Glutamatergic neuron (in vitro differentiated cells): Measurements from ENCODE around the gene ARFGEF3. TPM values are rescaled to one million over a fixed set of nuclear protein-coding genes. Genes with fewer than 3 reads are reported as not detected.

Experiments
- DNase-seq: peaks from one replicate; pipeline ENCODE4 v3.0.0; 2022
- H3K27ac Mint-ChIP-seq: one replicate; pipeline ENCODE4 v1.8.0; 2020; ENCODE audit warnings: mild to moderate bottlenecking, mixed read lengths, inconsistent platforms; ENCODE audit not compliant: unreplicated experiment
- H3K27me3 Mint-ChIP-seq: one replicate; pipeline ENCODE4 v1.8.0; 2020; ENCODE audit warnings: mild to moderate bottlenecking, moderate library complexity, mixed read lengths, inconsistent platforms; ENCODE audit not compliant: unreplicated experiment
- H3K36me3 Mint-ChIP-seq: one replicate; pipeline ENCODE4 v1.8.0; 2020; ENCODE audit warnings: mild to moderate bottlenecking, mixed read lengths, inconsistent platforms; ENCODE audit not compliant: unreplicated experiment
- H3K4me1 Mint-ChIP-seq: one replicate; pipeline ENCODE4 v1.8.0; 2020; ENCODE audit warnings: mild to moderate bottlenecking, low read depth, mixed read lengths, inconsistent platforms; ENCODE audit not compliant: unreplicated experiment
- H3K4me3 Mint-ChIP-seq: one replicate; pipeline ENCODE4 v1.8.0; 2020; ENCODE audit warnings: mild to moderate bottlenecking, mixed read lengths, inconsistent platforms; ENCODE audit not compliant: unreplicated experiment
- H3K9me3 Mint-ChIP-seq: one replicate; pipeline ENCODE4 v1.8.0; 2020; ENCODE audit warnings: mild to moderate bottlenecking, moderate library complexity, mixed read lengths, inconsistent platforms; ENCODE audit not compliant: unreplicated experiment
- total RNA-seq: library from RNA; stranded (reverse); fragmentation: NEBNext Ultra II Directional; extraction: Animal tissue kit (Norgen Biotek cat#: 25700); gene quantifications from one replicate; pipeline ENCODE4 v1.2.1, GENCODE V29; 2021; ENCODE audit not compliant: unreplicated experiment
- TF ChIP-seq, protein P1 (sequence below): fragments of 200-600 bp; sonication (generic); IDR thresholded peaks from one replicate; pipeline ENCODE4 v1.5.0; 2021; ENCODE audit not compliant: partially characterized antibody, unreplicated experiment

ARFGEF3 gene
- total RNA-seq, 1 donor from 2014 or later, result 15.3 TPM

DNA sequence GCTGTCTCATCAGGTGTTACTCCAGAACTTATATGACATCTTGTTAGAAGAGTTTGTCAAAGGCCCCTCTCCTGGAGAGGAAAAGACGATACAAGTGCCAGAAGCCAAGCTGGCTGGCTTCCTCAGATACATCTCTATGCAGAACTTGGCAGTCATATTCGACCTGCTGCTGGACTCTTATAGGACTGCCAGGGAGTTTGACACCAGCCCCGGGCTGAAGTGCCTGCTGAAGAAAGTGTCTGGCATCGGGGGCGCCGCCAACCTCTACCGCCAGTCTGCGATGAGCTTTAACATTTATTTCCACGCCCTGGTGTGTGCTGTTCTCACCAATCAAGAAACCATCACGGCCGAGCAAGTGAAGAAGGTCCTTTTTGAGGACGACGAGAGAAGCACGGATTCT is 172.3 kb downstream of the ARFGEF3 start:
- DNase-seq, result no peak
- H3K27me3 Mint-ChIP-seq, result no peaks in the 10 kb centered on the region
- no peaks in the 10 kb centered on the region for H3K4me1 Mint-ChIP-seq
- H3K27ac Mint-ChIP-seq, result no peak overlapping the region
- H3K4me3 Mint-ChIP-seq, result no peak overlapping the region
- H3K36me3 Mint-ChIP-seq, result peaks cover 4% of the 10 kb centered on the region
- TF ChIP-seq, protein P1, sequence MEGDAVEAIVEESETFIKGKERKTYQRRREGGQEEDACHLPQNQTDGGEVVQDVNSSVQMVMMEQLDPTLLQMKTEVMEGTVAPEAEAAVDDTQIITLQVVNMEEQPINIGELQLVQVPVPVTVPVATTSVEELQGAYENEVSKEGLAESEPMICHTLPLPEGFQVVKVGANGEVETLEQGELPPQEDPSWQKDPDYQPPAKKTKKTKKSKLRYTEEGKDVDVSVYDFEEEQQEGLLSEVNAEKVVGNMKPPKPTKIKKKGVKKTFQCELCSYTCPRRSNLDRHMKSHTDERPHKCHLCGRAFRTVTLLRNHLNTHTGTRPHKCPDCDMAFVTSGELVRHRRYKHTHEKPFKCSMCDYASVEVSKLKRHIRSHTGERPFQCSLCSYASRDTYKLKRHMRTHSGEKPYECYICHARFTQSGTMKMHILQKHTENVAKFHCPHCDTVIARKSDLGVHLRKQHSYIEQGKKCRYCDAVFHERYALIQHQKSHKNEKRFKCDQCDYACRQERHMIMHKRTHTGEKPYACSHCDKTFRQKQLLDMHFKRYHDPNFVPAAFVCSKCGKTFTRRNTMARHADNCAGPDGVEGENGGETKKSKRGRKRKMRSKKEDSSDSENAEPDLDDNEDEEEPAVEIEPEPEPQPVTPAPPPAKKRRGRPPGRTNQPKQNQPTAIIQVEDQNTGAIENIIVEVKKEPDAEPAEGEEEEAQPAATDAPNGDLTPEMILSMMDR, result no peak
- no peaks in the 10 kb centered on the region for H3K9me3 Mint-ChIP-seq

DNA sequence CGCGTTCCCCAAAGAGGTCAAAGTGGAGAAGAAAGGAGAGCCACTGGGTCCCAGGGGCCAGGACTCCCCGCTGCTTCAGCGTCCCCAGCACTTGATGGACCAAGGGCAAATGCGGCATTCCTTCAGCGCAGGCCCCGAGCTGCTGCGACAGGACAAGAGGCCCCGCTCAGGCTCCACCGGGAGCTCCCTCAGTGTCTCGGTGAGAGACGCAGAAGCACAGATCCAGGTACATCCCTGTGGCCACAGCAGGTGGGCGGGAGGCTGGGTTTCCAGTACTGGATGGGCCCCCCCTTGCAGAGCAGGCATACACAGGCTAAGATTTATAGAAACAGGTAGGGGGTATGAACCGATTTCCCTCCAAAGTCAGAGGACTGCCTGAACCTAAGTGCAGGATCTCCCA is 173.2 kb downstream of the ARFGEF3 start:
- no peak overlapping the region for H3K27ac Mint-ChIP-seq
- TF ChIP-seq, protein P1, result no peak
- no peaks in the 10 kb centered on the region for H3K9me3 Mint-ChIP-seq
- no peaks in the 10 kb centered on the region for H3K27me3 Mint-ChIP-seq
- H3K4me1 Mint-ChIP-seq, result no peaks in the 10 kb centered on the region
- no peak for DNase-seq
- peaks cover 4% of the 10 kb centered on the region for H3K36me3 Mint-ChIP-seq
- no peak overlapping the region for H3K4me3 Mint-ChIP-seq

DNA sequence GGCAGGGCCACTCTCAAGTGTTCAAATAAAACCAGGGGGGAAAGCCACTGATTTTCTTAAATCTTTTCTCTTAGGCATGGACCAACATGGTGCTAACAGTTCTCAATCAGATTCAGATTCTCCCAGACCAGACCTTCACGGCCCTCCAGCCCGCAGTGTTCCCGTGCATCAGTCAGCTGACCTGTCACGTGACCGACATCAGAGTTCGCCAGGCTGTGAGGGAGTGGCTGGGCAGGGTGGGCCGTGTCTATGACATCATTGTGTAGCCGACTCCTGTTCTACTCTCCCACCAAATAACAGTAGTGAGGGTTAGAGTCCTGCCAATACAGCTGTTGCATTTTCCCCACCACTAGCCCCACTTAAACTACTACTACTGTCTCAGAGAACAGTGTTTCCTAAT is 174.5 kb downstream of the ARFGEF3 start:
- H3K4me3 Mint-ChIP-seq, result no peak overlapping the region
- H3K4me1 Mint-ChIP-seq, result no peaks in the 10 kb centered on the region
- no peak for DNase-seq
- TF ChIP-seq, protein P1, result no peak
- no peaks in the 10 kb centered on the region for H3K9me3 Mint-ChIP-seq
- no peak overlapping the region for H3K27ac Mint-ChIP-seq
- H3K36me3 Mint-ChIP-seq, result peaks cover 4% of the 10 kb centered on the region
- H3K27me3 Mint-ChIP-seq, result no peaks in the 10 kb centered on the region

DNA sequence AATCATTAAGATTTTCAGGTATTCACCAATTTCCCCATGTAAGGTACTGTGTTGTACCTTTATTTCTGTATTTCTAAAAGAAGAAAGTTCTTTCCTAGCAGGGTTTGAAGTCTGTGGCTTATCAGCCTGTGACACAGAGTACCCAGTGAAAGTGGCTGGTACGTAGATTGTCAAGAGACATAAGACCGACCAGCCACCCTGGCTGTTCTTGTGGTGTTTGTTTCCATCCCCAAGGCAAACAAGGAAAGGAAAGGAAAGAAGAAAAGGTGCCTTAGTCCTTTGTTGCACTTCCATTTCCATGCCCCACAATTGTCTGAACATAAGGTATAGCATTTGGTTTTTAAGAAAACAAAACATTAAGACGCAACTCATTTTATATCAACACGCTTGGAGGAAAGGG is 175.3 kb downstream of the ARFGEF3 start:
- no peaks in the 10 kb centered on the region for H3K4me1 Mint-ChIP-seq
- no peak for DNase-seq
- H3K36me3 Mint-ChIP-seq, result peaks cover 4% of the 10 kb centered on the region

DNA sequence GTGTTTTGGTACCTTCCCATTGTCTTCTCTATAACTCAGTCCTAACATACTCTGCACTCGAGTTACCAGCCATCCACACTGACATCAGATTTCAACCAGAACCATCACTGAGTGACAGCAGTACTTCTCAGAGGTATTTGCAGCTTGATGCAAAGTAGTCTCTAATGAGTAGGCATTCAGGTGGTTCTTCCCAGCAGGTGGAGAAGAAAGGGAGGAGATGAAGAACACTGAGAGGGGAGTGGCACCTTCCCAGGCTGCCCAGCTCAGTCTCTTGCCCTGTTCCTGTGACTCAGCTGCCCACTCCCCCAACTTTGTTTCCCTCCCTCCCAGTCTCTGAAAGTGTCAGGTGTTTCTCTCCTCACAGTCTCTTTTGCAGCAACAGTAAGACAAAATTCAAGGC is 177.3 kb downstream of the ARFGEF3 start:
- no peak for DNase-seq
- Mint-ChIP-seq H3K4me1 (no peaks in the 10 kb centered on the region), H3K27ac (no peak overlapping the region), H3K36me3 (peaks cover 3% of the 10 kb centered on the region), H3K4me3 (no peak overlapping the region), H3K27me3 (no peaks in the 10 kb centered on the region), H3K9me3 (no peaks in the 10 kb centered on the region)
- TF ChIP-seq, protein P1, result no peak

More for the DNA sequence above, 175.3 kb downstream of the ARFGEF3 start:
- Mint-ChIP-seq H3K4me3 (no peak overlapping the region), H3K27ac (no peak overlapping the region), H3K27me3 (no peaks in the 10 kb centered on the region), H3K9me3 (no peaks in the 10 kb centered on the region)
- TF ChIP-seq, protein P1, result no peak
